ENCODE measurements around the gene GALNT17.
"Not testable (repeated sequence)": the region's sequence is repeated elsewhere in the genome, so short reads cannot be mapped to it uniquely, and the experiment has no call there.

GALNT17 gene

GRCh38 chr7:71696511-71696910, 564.6 kb downstream of the GALNT17 start:
- no peak for DNase-seq (ENCODE audit: low read depth)

DNA sequence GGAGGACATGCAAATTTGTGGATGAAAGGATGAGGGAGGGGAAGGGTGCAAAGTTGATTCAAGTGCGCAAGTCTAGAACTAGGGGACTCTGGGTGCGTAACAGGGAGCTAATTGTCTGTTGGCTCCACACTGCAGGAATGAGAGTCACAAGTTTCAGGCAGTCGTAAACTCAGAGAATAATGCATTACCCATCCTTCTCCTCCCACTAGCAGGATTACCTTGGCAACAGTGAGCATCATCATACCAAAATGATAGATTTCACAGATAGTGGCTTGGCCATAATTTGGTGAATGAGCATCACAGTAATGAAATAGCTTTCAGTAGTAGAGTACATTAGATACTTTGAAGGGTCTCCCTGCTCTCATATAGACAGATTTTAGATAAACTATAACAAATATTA, 565.5 kb downstream of the GALNT17 start:
- no peak for DNase-seq (ENCODE audit: low read depth)

GRCh38 chr7:71705217-71705616, 573.3 kb downstream of the GALNT17 start:
- DNase-seq (ENCODE audit: low read depth), result no peak

- no peak for DNase-seq (ENCODE audit: low read depth)
These were observed 574.1 kb downstream of the GALNT17 start for GRCh38 chr7:71705901-71706596.

DNA sequence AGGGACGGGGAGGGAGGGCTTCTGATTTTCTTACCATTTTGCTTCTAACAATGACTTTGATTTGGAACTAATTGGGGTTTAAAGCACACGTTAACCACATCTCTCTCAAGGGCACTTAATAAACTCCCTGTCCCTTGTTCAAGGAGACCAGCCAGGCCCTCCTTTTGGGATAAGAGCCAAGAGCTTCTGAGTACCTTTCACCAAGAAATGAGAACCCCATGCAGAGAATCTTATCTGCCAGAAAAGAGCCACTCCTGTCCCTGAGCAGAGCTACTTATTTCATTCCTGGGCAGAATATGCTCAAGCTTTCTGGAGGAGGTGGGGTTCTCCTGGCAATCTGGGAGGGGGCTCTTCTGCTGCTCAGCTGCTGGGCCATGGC, 574.6 kb downstream of the GALNT17 start:
- no peak for DNase-seq (ENCODE audit: low read depth)

DNA sequence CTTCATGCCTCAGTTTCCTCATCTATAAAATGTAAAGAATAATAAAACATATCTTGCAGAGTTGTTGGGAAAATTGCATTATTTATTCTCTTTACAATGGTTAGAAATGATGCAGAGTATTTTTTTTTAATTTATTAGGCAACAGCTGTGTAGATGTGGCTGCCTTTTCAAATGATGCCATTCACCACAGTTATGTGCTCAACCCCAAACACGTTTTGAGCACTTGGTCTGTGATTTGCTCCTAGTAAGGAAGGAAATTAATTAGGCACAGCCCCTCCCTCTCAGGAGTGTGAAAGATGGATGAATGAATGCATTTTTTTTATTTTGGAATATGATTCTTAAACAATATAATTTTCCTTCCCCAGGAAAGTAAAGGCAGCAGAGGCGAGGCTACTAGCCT, 575.1 kb downstream of the GALNT17 start:
- DNase-seq (ENCODE audit: low read depth), result no peak

- DNase-seq (ENCODE audit: low read depth), result no peak
These were observed 576.8 kb downstream of the GALNT17 start for GRCh38 chr7:71708710-71709109.

DNA sequence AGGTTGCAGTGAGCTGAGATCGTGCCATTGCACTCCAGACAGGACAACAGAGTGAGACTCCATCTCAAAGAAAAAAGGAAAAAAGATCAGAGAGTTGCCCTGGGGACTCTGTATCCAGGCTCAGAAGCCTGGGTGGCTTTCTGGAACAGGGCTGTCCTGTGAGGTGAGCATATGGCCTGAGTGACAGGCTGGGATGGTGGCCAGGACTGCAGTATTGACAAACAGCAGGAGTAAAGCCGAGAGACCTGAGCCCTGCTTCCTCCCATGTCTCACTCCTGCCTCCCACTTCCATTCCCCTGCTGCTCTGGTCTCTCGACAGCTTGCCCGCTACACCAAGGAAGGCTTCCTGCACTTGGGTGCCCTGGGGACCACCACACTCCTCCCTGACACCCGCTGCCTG, 578.5 kb downstream of the GALNT17 start:
- DNase-seq (ENCODE audit: low read depth), result no peak

- DNase-seq (ENCODE audit: low read depth), result no peak
These were observed 580.8 kb downstream of the GALNT17 start for GRCh38 chr7:71712653-71713180.

GRCh38 chr7:71716690-71717089, 584.7 kb downstream of the GALNT17 start:
- no peak for DNase-seq (ENCODE audit: low read depth)

GRCh38 chr7:71718563-71718962, 586.6 kb downstream of the GALNT17 start:
- DNase-seq (ENCODE audit: low read depth), result no peak

DNA sequence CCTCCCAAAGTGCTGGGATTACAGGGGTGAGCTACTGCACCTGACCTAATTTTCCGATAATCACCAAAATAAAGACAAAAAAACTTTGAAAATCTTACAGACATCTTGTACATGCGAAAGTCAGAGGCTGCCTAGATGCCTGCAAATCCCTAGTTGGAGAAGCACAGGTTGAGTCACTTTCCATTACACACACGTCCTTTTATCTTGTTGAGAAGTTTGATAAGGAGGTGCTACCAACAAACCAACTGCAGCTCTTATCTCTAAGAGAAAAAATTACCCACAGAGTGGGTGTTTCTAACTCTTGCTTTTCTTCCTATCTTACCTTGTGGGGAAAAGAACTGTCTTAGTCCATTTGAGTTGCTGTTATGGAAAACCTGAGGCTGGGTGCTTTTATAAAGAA, 589.8 kb downstream of the GALNT17 start:
- no peak for DNase-seq (ENCODE audit: low read depth)

DNA sequence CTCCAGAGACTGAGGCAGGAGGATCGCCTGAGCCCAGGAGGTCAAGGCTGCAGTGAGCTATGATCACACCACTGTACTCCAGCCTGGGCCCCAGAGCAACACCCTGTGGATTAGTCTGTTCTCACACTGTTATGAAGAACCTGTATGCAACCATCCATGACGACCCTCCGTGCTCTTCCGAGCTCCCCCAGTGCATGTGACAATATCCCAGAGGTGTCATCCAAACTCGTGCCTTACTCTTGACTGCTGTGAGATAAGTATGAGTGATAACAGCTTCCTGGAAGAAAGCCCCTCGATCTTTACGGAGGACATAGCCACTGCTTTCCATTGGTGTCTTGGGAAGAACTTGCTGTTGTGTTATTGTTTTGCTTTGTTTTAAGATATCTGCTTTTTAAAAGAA, 591.9 kb downstream of the GALNT17 start:
- DNase-seq (ENCODE audit: low read depth), result no peak

- no peak for DNase-seq (ENCODE audit: low read depth)
These were observed 595.4 kb downstream of the GALNT17 start for GRCh38 chr7:71727347-71727746.

GRCh38 chr7:71731740-71732139, 599.8 kb downstream of the GALNT17 start:
- no peak for DNase-seq (ENCODE audit: low read depth)

- DNase-seq (ENCODE audit: low read depth), result peak; percentile 34
These were observed 601.3 kb downstream of the GALNT17 start for GRCh38 chr7:71733107-71733870.

DNA sequence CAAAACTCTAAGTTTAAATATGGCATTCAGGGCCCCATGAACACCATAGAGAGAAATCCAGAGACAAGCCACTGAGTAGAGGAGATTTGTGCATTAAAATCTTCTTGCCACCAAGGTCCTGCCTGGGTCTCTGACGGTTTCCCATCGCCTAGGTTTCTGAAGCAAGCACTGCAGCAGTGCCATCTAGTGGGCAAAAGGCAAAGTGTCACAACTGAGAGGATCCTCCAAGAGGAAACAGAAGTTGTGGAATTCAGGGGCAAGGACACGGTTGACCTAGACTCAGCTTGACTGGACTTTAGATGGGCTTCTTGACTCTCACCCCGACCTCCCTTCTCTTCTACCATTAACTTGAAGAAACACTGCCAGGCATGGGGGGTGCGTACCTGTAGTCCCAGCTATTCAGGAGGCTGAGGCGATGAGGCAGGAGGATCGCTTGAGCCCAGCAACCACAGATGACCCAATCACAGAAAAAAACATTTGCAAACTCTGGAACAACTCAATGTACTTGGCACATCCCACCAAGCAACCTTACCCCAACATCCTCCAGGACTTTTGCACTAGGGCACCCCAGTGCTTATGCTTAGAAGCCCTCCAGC, 604.1 kb downstream of the GALNT17 start:
- peak; percentile 50 for DNase-seq (ENCODE audit: low read depth)

DNA sequence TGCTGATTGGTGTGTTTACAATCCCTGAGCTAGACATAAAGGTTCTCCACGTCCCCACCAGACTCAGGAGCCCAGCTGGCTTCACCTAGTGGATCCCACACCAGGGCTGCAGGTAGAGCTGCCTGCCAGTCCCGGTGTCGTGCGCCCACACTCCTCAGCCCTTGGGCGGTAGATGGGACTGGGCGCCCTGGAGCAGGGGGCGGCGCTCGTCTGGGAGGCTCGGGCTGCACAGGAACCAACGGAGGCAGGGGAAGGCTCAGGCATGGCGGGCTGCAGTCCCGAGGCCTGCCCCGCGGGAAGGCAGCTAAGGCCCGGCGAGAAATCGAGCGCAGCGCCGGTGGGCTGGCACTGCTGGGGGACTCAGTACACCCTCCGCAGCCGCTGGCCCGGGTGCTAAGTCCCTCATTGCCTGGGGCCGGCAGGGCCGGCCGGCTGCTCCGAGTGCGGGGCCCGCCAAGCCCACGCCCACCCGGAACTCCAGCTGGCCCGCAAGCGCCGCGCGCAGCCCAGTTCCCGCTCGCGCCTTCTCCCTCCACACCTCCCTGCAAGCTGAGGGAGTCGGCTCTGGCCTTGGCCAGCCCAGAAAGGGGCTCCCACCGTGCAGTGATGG, 606.1 kb downstream of the GALNT17 start:
- DNase-seq (ENCODE audit: low read depth), result not testable (repeated sequence)

DNA sequence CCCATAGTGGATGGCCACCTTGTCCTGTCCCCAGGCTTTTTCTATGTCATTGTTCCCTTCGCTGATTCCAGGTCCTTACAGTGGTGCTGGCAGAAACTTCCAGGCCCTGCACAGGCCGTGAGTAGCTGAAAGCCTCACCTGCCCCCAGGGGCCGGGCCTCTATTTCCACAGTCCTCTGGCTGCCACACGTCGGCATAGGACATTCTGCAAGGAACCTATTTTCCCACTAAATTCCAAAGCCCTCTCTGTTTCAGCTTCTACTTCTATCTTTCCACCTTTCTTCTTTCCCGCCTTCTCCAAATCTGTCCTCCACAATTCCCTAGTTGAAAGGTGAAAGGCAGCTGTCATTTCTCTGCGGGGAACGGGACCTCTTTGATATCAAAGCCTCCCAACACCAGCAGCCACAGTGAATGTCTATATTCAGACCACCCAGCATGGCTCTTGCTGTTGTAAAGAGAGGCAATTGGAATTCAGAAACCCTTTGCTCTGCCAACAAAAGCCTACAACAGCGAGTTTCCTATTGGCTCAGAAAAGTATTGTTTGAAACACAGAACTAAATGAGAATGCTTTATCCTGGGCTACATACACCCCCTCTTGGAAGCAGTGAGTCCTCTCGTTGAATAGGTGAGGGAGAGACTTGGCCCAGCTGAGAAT, 607.7 kb downstream of the GALNT17 start:
- no peak for DNase-seq (ENCODE audit: low read depth)

GRCh38 chr7:71740174-71740560, 608.2 kb downstream of the GALNT17 start:
- DNase-seq (ENCODE audit: low read depth), result no peak

DNA sequence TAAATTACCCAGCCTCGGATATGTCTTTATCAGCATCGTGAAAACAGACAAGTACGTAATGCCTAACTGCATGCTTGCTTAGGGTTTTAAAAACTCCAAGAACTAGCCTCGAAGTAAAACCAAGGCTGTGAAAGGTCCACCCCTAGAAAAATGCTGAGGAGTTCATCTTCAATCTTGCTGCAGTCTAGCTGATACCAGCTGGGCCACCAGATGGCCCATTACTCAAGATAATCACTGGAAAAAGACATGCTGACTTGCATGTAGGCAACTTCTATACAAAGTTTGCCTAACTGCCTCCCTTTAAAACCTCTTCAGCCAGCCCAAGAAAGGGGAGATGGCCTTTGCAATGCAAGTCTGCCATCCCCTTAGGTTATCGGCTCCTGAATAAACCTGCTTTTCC, 614.1 kb downstream of the GALNT17 start:
- DNase-seq (ENCODE audit: low read depth), result no peak

DNA sequence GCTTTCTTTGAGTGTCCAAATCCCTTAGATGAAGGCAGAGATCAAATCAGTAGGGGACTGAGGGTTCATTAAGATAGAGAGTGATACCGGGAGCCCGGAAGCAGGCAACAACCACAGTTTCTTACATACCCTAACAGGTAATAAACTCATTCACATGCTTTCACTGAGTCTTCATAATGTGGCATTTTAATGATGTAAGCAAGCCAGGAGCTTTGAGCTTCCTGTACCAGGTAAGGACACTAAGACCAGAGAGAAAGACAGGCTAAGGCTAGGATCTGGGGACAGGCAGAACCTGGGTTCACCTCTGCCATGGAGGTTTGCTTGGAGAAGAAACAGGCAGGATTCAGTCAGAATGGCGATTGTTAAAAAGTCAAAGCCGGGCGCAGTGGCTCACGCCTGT, 618.3 kb downstream of the GALNT17 start:
- DNase-seq (ENCODE audit: low read depth), result no peak
